ENCODE measurements around the gene RNF123. TPM values are rescaled to one million over a fixed set of nuclear protein-coding genes. Genes with fewer than 3 reads are reported as not detected.

RNF123 gene
- total RNA-seq, 1 experiment from 2014 or later = 47.1 TPM

DNA sequence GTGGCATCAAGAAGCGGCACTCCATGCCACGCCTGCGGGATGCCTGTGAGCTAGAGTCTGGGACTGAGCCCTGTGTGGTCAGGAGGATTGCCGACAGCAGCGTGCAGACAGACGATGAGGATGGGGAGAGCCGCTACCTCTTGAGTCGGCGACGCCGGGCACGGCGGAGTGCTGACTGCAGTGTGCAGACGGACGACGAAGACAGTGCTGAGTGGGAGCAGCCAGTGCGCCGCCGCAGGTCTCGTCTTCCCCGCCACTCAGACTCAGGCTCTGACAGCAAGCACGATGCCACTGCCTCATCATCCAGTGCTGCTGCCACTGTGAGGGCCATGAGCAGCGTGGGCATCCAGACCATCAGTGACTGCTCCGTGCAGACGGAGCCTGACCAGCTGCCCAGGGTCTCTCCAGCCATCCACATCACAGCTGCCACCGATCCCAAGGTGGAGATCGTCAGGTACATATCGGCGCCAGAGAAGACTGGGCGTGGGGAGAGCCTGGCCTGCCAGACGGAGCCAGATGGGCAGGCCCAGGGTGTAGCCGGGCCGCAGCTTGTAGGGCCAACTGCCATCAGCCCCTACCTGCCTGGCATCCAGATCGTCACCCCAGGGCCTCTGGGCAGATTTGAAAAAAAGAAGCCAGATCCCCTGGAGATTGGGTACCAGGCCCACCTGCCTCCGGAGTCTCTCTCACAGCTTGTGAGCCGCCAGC lies 32.0 kb upstream of the RNF123 start (continued):
- TF ChIP-seq, protein P1, sequence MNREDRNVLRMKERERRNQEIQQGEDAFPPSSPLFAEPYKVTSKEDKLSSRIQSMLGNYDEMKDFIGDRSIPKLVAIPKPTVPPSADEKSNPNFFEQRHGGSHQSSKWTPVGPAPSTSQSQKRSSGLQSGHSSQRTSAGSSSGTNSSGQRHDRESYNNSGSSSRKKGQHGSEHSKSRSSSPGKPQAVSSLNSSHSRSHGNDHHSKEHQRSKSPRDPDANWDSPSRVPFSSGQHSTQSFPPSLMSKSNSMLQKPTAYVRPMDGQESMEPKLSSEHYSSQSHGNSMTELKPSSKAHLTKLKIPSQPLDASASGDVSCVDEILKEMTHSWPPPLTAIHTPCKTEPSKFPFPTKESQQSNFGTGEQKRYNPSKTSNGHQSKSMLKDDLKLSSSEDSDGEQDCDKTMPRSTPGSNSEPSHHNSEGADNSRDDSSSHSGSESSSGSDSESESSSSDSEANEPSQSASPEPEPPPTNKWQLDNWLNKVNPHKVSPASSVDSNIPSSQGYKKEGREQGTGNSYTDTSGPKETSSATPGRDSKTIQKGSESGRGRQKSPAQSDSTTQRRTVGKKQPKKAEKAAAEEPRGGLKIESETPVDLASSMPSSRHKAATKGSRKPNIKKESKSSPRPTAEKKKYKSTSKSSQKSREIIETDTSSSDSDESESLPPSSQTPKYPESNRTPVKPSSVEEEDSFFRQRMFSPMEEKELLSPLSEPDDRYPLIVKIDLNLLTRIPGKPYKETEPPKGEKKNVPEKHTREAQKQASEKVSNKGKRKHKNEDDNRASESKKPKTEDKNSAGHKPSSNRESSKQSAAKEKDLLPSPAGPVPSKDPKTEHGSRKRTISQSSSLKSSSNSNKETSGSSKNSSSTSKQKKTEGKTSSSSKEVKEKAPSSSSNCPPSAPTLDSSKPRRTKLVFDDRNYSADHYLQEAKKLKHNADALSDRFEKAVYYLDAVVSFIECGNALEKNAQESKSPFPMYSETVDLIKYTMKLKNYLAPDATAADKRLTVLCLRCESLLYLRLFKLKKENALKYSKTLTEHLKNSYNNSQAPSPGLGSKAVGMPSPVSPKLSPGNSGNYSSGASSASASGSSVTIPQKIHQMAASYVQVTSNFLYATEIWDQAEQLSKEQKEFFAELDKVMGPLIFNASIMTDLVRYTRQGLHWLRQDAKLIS (CRISPR knock-in tag; IDR thresholded peaks at IDR 0.05; ENCODE audit: borderline replicate concordance) = no peak
- TF ChIP-seq, protein P2, sequence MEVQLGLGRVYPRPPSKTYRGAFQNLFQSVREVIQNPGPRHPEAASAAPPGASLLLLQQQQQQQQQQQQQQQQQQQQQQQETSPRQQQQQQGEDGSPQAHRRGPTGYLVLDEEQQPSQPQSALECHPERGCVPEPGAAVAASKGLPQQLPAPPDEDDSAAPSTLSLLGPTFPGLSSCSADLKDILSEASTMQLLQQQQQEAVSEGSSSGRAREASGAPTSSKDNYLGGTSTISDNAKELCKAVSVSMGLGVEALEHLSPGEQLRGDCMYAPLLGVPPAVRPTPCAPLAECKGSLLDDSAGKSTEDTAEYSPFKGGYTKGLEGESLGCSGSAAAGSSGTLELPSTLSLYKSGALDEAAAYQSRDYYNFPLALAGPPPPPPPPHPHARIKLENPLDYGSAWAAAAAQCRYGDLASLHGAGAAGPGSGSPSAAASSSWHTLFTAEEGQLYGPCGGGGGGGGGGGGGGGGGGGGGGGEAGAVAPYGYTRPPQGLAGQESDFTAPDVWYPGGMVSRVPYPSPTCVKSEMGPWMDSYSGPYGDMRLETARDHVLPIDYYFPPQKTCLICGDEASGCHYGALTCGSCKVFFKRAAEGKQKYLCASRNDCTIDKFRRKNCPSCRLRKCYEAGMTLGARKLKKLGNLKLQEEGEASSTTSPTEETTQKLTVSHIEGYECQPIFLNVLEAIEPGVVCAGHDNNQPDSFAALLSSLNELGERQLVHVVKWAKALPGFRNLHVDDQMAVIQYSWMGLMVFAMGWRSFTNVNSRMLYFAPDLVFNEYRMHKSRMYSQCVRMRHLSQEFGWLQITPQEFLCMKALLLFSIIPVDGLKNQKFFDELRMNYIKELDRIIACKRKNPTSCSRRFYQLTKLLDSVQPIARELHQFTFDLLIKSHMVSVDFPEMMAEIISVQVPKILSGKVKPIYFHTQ (CRISPR knock-in tag; IDR thresholded peaks at IDR 0.05) = no peak
- TF ChIP-seq SMAD3 (CRISPR knock-in tag; IDR thresholded peaks at IDR 0.05; ENCODE audit: borderline replicate concordance) (no peak), NR3C1 (CRISPR knock-in tag; conservative IDR thresholded peaks at IDR 0.05; ENCODE audit: low read depth) (no peak), ESRRA (CRISPR knock-in tag; IDR thresholded peaks at IDR 0.05; ENCODE audit: borderline replicate concordance) (no peak), NFATC4 (CRISPR knock-in tag; IDR thresholded peaks at IDR 0.05) (no peak), OVOL2 (CRISPR knock-in tag; IDR thresholded peaks at IDR 0.05; ENCODE audit: borderline replicate concordance) (no peak), SP1 (CRISPR knock-in tag; conservative IDR thresholded peaks at IDR 0.05) (no peak)
- TF ChIP-seq, protein P3, sequence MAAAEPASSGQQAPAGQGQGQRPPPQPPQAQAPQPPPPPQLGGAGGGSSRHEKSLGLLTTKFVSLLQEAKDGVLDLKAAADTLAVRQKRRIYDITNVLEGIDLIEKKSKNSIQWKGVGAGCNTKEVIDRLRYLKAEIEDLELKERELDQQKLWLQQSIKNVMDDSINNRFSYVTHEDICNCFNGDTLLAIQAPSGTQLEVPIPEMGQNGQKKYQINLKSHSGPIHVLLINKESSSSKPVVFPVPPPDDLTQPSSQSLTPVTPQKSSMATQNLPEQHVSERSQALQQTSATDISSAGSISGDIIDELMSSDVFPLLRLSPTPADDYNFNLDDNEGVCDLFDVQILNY (CRISPR knock-in tag; IDR thresholded peaks at IDR 0.05) = no peak

DNA sequence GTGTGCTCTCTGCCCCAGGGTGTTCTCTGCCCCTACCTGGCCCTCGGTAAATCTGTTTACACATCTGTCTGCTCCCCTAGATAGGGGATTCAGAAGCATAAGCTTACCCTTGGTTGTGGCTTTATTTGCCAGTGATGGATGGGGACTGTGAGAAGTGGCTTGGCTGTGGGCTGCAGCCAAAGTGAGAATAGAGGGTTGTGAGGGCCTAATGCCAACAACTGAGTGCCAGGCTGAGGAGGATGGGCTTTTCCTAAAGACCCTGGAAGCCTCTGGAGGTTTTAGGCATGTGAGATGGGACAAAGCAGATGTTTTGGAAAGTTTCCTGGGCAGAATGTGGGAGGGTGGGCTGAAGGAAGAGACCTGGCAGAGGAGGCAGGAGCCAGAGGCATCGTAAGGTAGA lies 30.6 kb upstream of the RNF123 start:
- TF ChIP-seq ZNF423 (CRISPR knock-in tag; IDR thresholded peaks at IDR 0.05) (no peak), ZNF416 (CRISPR knock-in tag; IDR thresholded peaks at IDR 0.05) (no peak), TP53 (CRISPR knock-in tag; IDR thresholded peaks at IDR 0.05) (no peak), FOXK1 (CRISPR knock-in tag; IDR thresholded peaks at IDR 0.05) (no peak), JUN (CRISPR knock-in tag; IDR thresholded peaks at IDR 0.05) (no peak), GRHL2 (CRISPR knock-in tag; IDR thresholded peaks at IDR 0.05; ENCODE audit: insufficient replicate concordance, severe bottlenecking) (no peak), ETV6 (CRISPR knock-in tag; IDR thresholded peaks at IDR 0.05) (no peak), RORB (CRISPR knock-in tag; IDR thresholded peaks at IDR 0.05) (no peak), NR2C2 (CRISPR knock-in tag; IDR thresholded peaks at IDR 0.05) (no peak), SOX15 (CRISPR knock-in tag; IDR thresholded peaks at IDR 0.05) (no peak), HMGA2 (CRISPR knock-in tag; IDR thresholded peaks at IDR 0.05) (no peak)
- TF ChIP-seq, protein P4, sequence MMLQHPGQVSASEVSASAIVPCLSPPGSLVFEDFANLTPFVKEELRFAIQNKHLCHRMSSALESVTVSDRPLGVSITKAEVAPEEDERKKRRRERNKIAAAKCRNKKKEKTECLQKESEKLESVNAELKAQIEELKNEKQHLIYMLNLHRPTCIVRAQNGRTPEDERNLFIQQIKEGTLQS (CRISPR knock-in tag; conservative IDR thresholded peaks at IDR 0.05) = no peak
- TF ChIP-seq, protein P5, sequence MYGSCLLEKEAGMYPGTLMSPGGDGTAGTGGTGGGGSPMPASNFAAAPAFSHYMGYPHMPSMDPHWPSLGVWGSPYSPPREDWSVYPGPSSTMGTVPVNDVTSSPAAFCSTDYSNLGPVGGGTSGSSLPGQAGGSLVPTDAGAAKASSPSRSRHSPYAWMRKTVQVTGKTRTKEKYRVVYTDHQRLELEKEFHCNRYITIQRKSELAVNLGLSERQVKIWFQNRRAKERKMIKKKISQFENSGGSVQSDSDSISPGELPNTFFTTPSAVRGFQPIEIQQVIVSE (CRISPR knock-in tag; IDR thresholded peaks at IDR 0.05; ENCODE audit: borderline replicate concordance) = no peak
- TF ChIP-seq, protein P6, sequence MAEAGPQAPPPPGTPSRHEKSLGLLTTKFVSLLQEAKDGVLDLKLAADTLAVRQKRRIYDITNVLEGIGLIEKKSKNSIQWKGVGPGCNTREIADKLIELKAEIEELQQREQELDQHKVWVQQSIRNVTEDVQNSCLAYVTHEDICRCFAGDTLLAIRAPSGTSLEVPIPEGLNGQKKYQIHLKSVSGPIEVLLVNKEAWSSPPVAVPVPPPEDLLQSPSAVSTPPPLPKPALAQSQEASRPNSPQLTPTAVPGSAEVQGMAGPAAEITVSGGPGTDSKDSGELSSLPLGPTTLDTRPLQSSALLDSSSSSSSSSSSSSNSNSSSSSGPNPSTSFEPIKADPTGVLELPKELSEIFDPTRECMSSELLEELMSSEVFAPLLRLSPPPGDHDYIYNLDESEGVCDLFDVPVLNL (CRISPR knock-in tag; IDR thresholded peaks at IDR 0.05; ENCODE audit: borderline replicate concordance, low read depth) = no peak
- Mint-ChIP-seq H3K9me3 (no peaks in the 10 kb centered on the region), H3K27ac (no peak overlapping the region), H3K4me1 (no peaks in the 10 kb centered on the region), H3K4me3 (no peak overlapping the region), H3K27me3 (ENCODE audit: low read depth) (no peaks in the 10 kb centered on the region), H3K36me3 (no peaks in the 10 kb centered on the region)
- ATAC-seq (no peak), DNase-seq (ENCODE audit: low spot score) (no peak)
- ChIA-PET POLR2A (no interaction called here), CTCF (interaction anchor here (2.7 kb wide), 1 partner anchor 119 kb away, joined by 22 read pairs; no protein-coding TSS in a partner anchor)
